Esophagus muscularis mucosa (tissue), 4 donors: ENCODE data around the gene TOX2.

Experiments
- EP300 ChIP-seq: sonication (generic); formaldehyde crosslinking; IDR thresholded peaks from one replicate; pipeline ENCODE4 v1.6.1; 2017; ENCODE audit warnings: antibody characterized with exemption
- POLR2A ChIP-seq: fragments of 450-650 bp; IDR thresholded peaks from one replicate; pipeline ENCODE4 v1.6.1; 2017; ENCODE audit warnings: antibody characterized with exemption, moderate library complexity, mild to moderate bottlenecking, low read depth
- POLR2AphosphoS5 ChIP-seq, 2 donors: sonication (generic); formaldehyde crosslinking; IDR thresholded peaks; one replicate each; pipeline ENCODE4 v1.6.1; 2017; ENCODE audit warnings: antibody characterized with exemption in 2 of 2
- TF ChIP-seq, protein P1 (sequence below), 3 experiments: fragments of 200-600 bp in 2 of 3; fragments of 450-650 bp in 1 of 3; sonication (generic) in 2 of 3; IDR thresholded peaks; one replicate each; pipeline ENCODE4 v1.5.1; 2017 to 2019; ENCODE audit warnings: antibody characterized with exemption in 3 of 3, mild to moderate bottlenecking in 2 of 3, moderate library complexity in 1 of 3

DNA sequence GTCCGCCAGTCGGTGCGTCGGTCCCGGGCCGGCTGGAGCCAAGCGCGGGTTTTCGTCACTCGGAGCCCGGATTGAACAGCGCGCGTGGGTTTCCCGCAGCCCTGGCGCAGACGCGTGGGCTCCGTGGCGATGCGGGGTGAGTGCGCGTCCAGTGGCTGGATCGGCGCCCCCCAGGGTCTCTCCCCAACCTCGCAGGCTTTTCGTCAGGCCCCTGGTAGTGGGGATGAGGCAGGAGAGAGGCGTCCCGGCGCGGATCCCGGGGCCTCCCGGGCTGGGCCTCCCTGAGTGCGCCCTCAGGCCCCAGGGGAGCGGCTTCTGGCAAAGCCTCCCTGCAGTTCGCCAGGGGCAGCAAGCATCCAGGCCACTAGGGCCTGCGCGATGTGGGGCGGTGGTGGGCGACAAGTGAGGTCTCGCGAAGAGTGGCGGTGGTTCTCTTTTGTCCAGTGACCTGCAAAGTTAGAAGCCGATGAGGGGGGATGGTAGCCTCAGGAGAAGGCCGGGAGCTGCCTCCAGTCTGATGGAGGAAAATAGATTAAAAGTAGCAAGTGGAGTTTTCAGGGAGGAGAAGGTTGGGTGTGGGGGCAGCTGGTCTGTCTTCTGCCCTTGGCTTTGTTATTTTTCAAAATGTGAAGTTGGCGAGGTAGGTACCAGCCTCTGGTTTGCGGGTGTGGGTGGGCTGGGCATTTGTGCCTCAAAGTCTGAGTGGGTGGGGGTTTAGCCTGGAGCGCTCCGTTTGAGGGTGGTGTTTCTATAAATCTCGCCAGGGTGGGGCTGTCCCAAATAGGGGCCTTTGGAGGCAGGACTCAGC, 1.6 kb downstream of the TOX2 start:
- TF ChIP-seq POLR2AphosphoS5 (IDR thresholded peaks at IDR 0.05) (no peak), EP300 (no peak), POLR2A (no peak)
- TF ChIP-seq, protein P1, sequence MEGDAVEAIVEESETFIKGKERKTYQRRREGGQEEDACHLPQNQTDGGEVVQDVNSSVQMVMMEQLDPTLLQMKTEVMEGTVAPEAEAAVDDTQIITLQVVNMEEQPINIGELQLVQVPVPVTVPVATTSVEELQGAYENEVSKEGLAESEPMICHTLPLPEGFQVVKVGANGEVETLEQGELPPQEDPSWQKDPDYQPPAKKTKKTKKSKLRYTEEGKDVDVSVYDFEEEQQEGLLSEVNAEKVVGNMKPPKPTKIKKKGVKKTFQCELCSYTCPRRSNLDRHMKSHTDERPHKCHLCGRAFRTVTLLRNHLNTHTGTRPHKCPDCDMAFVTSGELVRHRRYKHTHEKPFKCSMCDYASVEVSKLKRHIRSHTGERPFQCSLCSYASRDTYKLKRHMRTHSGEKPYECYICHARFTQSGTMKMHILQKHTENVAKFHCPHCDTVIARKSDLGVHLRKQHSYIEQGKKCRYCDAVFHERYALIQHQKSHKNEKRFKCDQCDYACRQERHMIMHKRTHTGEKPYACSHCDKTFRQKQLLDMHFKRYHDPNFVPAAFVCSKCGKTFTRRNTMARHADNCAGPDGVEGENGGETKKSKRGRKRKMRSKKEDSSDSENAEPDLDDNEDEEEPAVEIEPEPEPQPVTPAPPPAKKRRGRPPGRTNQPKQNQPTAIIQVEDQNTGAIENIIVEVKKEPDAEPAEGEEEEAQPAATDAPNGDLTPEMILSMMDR (IDR thresholded peaks at IDR 0.05) = no peak
